Measurements from ENCODE around the gene ACMSD.

Gene ACMSD

GRCh38 chr2:134944975-134945374 is 106.6 kb downstream of the ACMSD start:
- no peak for DNase-seq (ENCODE audit: low read depth in 2 of 3, low spot score in 2 of 3)

GRCh38 chr2:134946073-134946472 is 107.7 kb downstream of the ACMSD start:
- DNase-seq (ENCODE audit: low read depth in 2 of 3, low spot score in 2 of 3) = no peak

- DNase-seq (ENCODE audit: low read depth in 2 of 3, low spot score in 2 of 3) = no peak
Observed at GRCh38 chr2:134949981-134950708, 111.7 kb downstream of the ACMSD start.

GRCh38 chr2:134950886-134951285 is 112.5 kb downstream of the ACMSD start:
- DNase-seq (ENCODE audit: low read depth in 2 of 3, low spot score in 2 of 3) = no peak

All from activated CD8-positive, alpha-beta memory T cell treated with anti-CD3 and anti-CD28 coated beads for 48 hours (primary cell).